ENCODE data around the gene SEPTIN1. TPM values are rescaled to one million over a fixed set of nuclear protein-coding genes. Genes with fewer than 3 reads are reported as not detected.

SEPTIN1 gene
- total RNA-seq, 4 donors from 2014 or later, result 2.8 to 9.8 (median 4.8) TPM

DNA sequence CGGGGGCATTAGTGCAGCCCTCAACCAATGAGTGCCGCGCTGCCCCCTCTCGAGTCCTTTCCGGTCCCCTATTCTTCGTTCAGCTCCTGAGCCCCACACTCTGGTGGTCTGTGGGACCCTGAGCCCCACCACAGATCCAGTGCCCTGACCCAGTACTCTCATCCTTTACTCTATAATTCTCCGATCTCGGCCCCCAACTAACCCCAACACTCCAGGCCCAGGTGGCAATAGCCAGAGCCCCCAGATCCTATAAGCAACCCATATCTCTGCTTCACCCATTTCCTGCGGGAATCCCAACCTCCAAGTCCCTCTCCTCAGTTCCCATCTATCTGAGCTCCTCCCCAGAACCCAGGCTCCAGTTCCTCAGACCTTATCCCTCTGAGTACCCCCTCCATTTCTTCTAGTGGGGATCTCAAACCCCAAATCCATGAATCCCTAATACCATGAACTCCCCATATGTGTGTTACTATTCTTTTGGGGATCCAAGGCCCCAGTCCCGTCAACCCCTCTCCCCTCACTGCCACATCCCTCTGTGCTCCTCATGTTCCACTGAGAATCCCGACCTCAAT lies 11.0 kb downstream of the SEPTIN1 start:
- intact Hi-C loops (cut with DNase I; ENCODE audit: low total_unique reads), result no loop called here
- TF ChIP-seq POLR2A (IDR thresholded peaks at IDR 0.05) (peak; percentile 47), POLR2AphosphoS5 (IDR thresholded peaks at IDR 0.05) (no peak)
- no peaks in the 10 kb centered on the region for H3K27me3 ChIP-seq
- in situ Hi-C loops (cut with MboI; ENCODE audit: low pct_ligation_motif_present in 1 of 4, low pct_unique_long_range_greater_than_20kb in 1 of 4, low sequenced_read_pairs in 3 of 4), result no loop called here
- peak overlapping the region; percentile 87 to 93 (median 90) for H3K27ac ChIP-seq
- no peaks in the 10 kb centered on the region for H3K9me3 ChIP-seq
- DNase-seq, result no peak
- peak overlapping the region; percentile 31 to 59 (median 38) for H3K4me3 ChIP-seq
- H3K36me3 ChIP-seq, result no peaks in the 10 kb centered on the region
- H3K4me1 ChIP-seq, result peaks cover 11 to 38% (median 32%) of the 10 kb centered on the region in 4 donors
- WGBS, 2 donors (ENCODE audit: low coverage in 1 of 2), result 23 to 33% methylated on average over 5 to 9 of the region's 11 CpGs

DNA sequence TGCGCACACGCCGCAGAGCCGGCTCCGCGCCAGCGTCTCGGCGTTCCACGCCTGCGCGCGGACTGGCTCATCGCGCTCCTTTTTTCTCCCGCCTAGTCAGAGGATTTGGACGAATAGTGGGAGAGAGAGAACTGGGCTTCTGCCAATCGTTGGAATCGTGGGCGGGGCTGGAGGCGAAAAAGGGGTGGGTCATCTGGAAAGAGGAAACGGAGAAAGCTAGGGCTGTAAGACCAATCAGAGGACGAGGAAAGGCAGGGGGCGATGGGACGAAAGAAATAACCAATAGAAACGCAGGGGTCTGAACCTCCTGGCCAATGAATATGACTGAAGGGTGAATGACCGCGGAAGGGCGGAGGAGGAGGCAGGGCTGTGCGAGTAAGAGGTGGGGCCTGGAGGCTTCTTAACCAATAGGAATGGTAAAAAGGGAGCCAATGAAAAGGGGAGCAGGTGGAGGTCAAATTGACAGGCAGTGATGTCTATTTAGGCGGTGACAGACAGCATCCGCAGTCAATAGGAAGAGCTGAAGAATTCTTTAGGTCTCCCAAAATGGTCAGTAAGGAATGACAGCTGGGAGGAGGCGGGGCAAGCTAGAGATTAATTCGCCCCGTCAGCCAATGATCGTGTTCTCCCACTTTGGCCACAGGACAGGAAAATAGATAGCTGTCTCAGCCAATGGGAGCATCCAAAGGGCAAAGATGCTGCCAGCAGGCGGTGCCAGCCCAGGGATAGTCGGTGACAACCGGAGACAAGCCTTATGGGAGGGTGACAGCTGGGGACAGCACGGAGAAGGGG lies 11.7 kb downstream of the SEPTIN1 start, which contains the start of gene TBC1D10B:
Gene TBC1D10B, minus strand, starts transcription at position 39 of the 792 bp plus-strand sequence. CDS start 311 bp downstream, outside the sequence.
- TF ChIP-seq POLR2A (IDR thresholded peaks at IDR 0.05) (peak; percentile 61), POLR2AphosphoS5 (IDR thresholded peaks at IDR 0.05) (peak; percentile 52 to 93 (median 87)), EP300 (IDR thresholded peaks at IDR 0.05; ENCODE audit: low read depth) (no peak)
- TF ChIP-seq, protein P1, sequence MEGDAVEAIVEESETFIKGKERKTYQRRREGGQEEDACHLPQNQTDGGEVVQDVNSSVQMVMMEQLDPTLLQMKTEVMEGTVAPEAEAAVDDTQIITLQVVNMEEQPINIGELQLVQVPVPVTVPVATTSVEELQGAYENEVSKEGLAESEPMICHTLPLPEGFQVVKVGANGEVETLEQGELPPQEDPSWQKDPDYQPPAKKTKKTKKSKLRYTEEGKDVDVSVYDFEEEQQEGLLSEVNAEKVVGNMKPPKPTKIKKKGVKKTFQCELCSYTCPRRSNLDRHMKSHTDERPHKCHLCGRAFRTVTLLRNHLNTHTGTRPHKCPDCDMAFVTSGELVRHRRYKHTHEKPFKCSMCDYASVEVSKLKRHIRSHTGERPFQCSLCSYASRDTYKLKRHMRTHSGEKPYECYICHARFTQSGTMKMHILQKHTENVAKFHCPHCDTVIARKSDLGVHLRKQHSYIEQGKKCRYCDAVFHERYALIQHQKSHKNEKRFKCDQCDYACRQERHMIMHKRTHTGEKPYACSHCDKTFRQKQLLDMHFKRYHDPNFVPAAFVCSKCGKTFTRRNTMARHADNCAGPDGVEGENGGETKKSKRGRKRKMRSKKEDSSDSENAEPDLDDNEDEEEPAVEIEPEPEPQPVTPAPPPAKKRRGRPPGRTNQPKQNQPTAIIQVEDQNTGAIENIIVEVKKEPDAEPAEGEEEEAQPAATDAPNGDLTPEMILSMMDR (IDR thresholded peaks at IDR 0.05), result peak in 4 of 5 experiments; percentile 19 to 57 (median 36)
- H3K4me1 ChIP-seq, result peaks cover 11 to 41% (median 33%) of the 10 kb centered on the region in 4 donors
- in situ Hi-C loops (cut with MboI; ENCODE audit: low pct_ligation_motif_present in 1 of 4, low pct_unique_long_range_greater_than_20kb in 1 of 4, low sequenced_read_pairs in 3 of 4), result no loop called here
- no peaks in the 10 kb centered on the region for H3K9me3 ChIP-seq
- no peaks in the 10 kb centered on the region for H3K36me3 ChIP-seq
- WGBS, 2 donors (ENCODE audit: low coverage in 1 of 2), result 0% methylated on average over 15 to 35 of the region's 40 CpGs
- no peaks in the 10 kb centered on the region for H3K27me3 ChIP-seq
- intact Hi-C loops (cut with DNase I; ENCODE audit: low total_unique reads), result no loop called here
- peak within 1 kb of the TSS; percentile 96 to 98 (median 97) for H3K4me3 ChIP-seq
- H3K27ac ChIP-seq, result peak within 1 kb of the TSS; percentile 87 to 93 (median 92)
- DNase-seq, result peak; percentile 99

DNA sequence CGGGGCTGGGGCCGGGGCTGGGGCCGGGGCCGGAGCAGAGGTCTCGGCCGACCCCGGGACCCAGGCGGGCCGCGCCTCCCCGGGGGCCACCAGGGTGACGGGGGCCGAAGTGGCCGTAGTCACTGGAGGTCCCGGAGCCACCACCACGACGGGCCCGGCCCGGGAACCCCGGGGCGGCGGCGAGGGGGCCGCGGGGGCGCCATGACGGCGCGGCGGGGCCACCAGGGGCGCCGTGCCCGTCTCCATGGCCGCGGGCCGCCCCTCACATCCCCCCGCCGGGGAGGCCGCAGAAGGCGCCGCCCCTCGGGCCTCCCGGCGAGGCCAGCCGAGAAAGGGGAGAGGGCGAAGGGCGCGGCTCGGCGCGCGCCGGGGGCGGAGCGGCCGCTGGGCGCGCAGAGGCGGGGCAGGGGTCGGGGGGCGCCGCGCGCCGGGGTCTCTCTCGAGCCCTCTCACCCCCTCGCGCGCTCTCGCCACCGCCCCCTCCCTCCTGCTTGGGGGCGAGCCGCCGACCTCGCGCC lies 12.4 kb downstream of the SEPTIN1 start:
- intact Hi-C loops (cut with DNase I; ENCODE audit: low total_unique reads), result no loop called here
- TF ChIP-seq EP300 (IDR thresholded peaks at IDR 0.05; ENCODE audit: low read depth) (no peak), POLR2AphosphoS5 (IDR thresholded peaks at IDR 0.05) (peak in 1 of 3 donors; percentile 88)
- TF ChIP-seq, protein P1 (IDR thresholded peaks at IDR 0.05), result no peak
- WGBS, 2 donors (ENCODE audit: low coverage in 1 of 2), result 1% methylated on average over 25 of the region's 76 CpGs; no CpG with 5 or more reads in 1 of the 2 donors
- peak overlapping the region; percentile 85 to 92 (median 88) for H3K27ac ChIP-seq
- in situ Hi-C loops (cut with MboI; ENCODE audit: low pct_ligation_motif_present in 1 of 4, low pct_unique_long_range_greater_than_20kb in 1 of 4, low sequenced_read_pairs in 3 of 4), result no loop called here
- peaks cover 11 to 41% (median 33%) of the 10 kb centered on the region in 4 donors for H3K4me1 ChIP-seq
- H3K9me3 ChIP-seq, result no peaks in the 10 kb centered on the region
- no peak for DNase-seq
- H3K36me3 ChIP-seq, result peaks cover 0 to 2% (median under 1%) of the 10 kb centered on the region in 4 donors
- H3K27me3 ChIP-seq, result no peaks in the 10 kb centered on the region
- peak overlapping the region; percentile 96 to 98 (median 97) for H3K4me3 ChIP-seq

DNA sequence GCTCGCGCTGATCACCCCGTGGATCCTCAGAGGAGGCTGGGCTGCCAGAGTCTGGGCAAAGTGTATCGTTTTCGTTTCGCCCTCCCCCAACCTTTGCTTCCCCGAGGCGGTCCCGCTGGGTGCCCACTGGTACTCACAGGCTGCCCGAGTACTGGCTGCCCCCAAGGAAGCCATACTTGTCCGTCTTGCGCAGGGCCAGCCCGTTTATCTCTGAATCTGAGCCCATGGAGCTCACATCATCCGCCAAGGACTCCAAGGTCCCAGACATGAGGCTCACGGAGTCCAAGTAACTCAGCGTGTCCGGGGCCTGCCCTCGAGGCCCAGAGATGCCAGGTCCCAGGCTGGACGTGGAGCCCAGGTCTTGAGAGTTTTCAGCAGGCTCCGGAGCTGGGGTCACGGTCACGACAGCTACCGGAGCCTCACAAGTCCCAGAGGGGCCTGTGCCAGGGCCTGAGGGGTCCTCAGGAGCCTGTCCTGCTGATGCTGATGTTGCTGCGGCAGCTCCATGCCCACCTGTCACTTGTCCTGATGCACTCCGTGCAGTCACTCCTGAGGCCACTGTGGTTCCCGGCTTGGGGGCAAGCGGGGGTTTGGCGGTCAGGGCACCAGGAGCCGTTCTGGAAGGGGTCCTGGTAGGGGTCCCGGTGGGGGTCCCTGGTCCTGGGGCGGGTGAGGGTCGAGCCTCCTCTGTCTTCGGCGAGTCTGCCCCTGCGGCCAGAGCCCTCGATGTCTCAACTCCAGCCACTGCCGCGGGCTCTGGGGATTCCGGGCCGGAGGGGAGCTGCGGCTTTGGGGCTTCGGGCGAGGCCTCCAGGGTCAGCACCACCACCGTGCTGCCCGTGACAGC lies 13.0 kb downstream of the SEPTIN1 start:
- in situ Hi-C loops (cut with MboI; ENCODE audit: low pct_ligation_motif_present in 1 of 4, low pct_unique_long_range_greater_than_20kb in 1 of 4, low sequenced_read_pairs in 3 of 4), result no loop called here

More for the DNA sequence above, 13.0 kb downstream of the SEPTIN1 start:
- Histone ChIP-seq H3K36me3 (peaks cover 0 to 8% (median 4%) of the 10 kb centered on the region in 4 donors), H3K9me3 (no peaks in the 10 kb centered on the region), H3K27me3 (no peaks in the 10 kb centered on the region), H3K4me3 (peak overlapping the region; percentile 96 to 98 (median 97)), H3K27ac (peak overlapping the region; percentile 85 to 92 (median 88)), H3K4me1 (peaks cover 11 to 41% (median 33%) of the 10 kb centered on the region in 4 donors)
- intact Hi-C loops (cut with DNase I; ENCODE audit: low total_unique reads), result no loop called here
- no peak for DNase-seq
- WGBS, 2 donors (ENCODE audit: low coverage in 1 of 2), result 0 to 1% methylated on average over 3 to 26 of the region's 45 CpGs
- TF ChIP-seq POLR2AphosphoS5 (IDR thresholded peaks at IDR 0.05) (no peak), EP300 (IDR thresholded peaks at IDR 0.05; ENCODE audit: low read depth) (no peak), POLR2A (IDR thresholded peaks at IDR 0.05) (no peak)
- TF ChIP-seq, protein P1 (IDR thresholded peaks at IDR 0.05), result no peak

Measured in transverse colon (tissue), 4 donors.